PFSK-1 (cell line): Measurements from ENCODE around the gene CCL22.

Experiments
- FOXP2 ChIP-seq: optimal IDR thresholded peaks from 2 replicates; pipeline ENCODE3; 2011; ENCODE audit warnings: borderline replicate concordance, control low read depth, inconsistent platforms; ENCODE audit not compliant: insufficient read depth; ENCODE audit errors: extremely low read length, extremely low read depth
- POLR2AphosphoS5 ChIP-seq: IDR thresholded peaks from 2 replicates; pipeline ENCODE4 v1.6.1; 2012; ENCODE audit warnings: low read depth, mild to moderate bottlenecking, control low read depth, low read length, moderate library complexity
- SIN3A ChIP-seq: IDR thresholded peaks from 2 replicates; pipeline ENCODE4 v1.6.1; 2012; ENCODE audit warnings: mild to moderate bottlenecking, low read length, moderate library complexity, borderline replicate concordance; ENCODE audit not compliant: insufficient read depth
- TAF1 ChIP-seq: IDR thresholded peaks from 2 replicates; pipeline ENCODE4 v1.6.1; 2012; ENCODE audit warnings: low read length, control low read depth, borderline replicate concordance; ENCODE audit not compliant: insufficient read depth
- TF ChIP-seq, protein P1 (sequence below), 2 experiments: IDR thresholded peaks; 2 replicates each; pipeline versions ENCODE4 v1.6.1 to v1.8.0; 2011 to 2012; ENCODE audit warnings: low read depth in 2 of 2, low read length in 2 of 2, control low read depth in 1 of 2, inconsistent platforms in 1 of 2, mild to moderate bottlenecking in 1 of 2, moderate library complexity in 1 of 2; ENCODE audit not compliant: insufficient read depth in 1 of 2

The CCL22 gene

DNA sequence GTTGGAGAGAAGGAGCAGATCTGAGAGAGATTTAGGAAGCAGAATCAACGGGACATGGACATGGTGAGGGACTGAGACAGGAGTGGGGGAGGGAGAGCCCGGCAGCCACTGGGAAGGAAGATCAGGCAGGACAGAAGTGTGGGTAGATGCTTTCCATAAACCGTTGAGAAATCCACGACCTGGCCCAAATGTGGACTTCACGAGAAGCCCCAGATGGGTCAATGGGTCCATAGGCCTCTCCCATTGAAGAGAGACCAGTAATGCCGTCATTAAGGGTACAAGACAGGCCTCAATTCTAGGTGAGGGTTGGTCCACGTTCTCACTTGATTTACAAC is 530 bp upstream of the CCL22 start:
- TF ChIP-seq TAF1 (no peak), POLR2AphosphoS5 (no peak), FOXP2 (no peak), SIN3A (no peak)
- TF ChIP-seq, protein P1, sequence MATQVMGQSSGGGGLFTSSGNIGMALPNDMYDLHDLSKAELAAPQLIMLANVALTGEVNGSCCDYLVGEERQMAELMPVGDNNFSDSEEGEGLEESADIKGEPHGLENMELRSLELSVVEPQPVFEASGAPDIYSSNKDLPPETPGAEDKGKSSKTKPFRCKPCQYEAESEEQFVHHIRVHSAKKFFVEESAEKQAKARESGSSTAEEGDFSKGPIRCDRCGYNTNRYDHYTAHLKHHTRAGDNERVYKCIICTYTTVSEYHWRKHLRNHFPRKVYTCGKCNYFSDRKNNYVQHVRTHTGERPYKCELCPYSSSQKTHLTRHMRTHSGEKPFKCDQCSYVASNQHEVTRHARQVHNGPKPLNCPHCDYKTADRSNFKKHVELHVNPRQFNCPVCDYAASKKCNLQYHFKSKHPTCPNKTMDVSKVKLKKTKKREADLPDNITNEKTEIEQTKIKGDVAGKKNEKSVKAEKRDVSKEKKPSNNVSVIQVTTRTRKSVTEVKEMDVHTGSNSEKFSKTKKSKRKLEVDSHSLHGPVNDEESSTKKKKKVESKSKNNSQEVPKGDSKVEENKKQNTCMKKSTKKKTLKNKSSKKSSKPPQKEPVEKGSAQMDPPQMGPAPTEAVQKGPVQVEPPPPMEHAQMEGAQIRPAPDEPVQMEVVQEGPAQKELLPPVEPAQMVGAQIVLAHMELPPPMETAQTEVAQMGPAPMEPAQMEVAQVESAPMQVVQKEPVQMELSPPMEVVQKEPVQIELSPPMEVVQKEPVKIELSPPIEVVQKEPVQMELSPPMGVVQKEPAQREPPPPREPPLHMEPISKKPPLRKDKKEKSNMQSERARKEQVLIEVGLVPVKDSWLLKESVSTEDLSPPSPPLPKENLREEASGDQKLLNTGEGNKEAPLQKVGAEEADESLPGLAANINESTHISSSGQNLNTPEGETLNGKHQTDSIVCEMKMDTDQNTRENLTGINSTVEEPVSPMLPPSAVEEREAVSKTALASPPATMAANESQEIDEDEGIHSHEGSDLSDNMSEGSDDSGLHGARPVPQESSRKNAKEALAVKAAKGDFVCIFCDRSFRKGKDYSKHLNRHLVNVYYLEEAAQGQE (IDR thresholded peaks at IDR 0.05; ENCODE audit: insufficient read depth in 1 of 2, low read depth in 2 of 2, low read length in 2 of 2) = no peak

GRCh38 chr16:57360321-57360935 is 1.8 kb downstream of the CCL22 start:
- no peak for TF ChIP-seq SIN3A
- no peak for TF ChIP-seq FOXP2
- no peak for TF ChIP-seq TAF1
- TF ChIP-seq POLR2AphosphoS5 = no peak
- TF ChIP-seq, protein P1 (IDR thresholded peaks at IDR 0.05; ENCODE audit: insufficient read depth in 1 of 2, low read depth in 2 of 2, low read length in 2 of 2) = no peak

- TF ChIP-seq FOXP2 = no peak
- TF ChIP-seq, protein P1 (IDR thresholded peaks at IDR 0.05; ENCODE audit: insufficient read depth in 1 of 2, low read depth in 2 of 2, low read length in 2 of 2) = no peak
Measured at GRCh38 chr16:57361404-57361803, 2.8 kb downstream of the CCL22 start.

DNA sequence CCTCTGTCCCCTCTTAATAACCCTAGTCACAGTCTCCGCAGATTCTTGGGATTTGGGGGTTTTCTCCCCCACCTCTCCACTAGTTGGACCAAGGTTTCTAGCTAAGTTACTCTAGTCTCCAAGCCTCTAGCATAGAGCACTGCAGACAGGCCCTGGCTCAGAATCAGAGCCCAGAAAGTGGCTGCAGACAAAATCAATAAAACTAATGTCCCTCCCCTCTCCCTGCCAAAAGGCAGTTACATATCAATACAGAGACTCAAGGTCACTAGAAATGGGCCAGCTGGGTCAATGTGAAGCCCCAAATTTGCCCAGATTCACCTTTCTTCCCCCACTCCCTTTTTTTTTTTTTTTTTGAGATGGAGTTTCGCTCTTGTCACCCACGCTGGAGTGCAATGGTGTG is 5.6 kb downstream of the CCL22 start:
- no peak for TF ChIP-seq TAF1
- TF ChIP-seq, protein P1 (IDR thresholded peaks at IDR 0.05; ENCODE audit: insufficient read depth in 1 of 2, low read depth in 2 of 2, low read length in 2 of 2) = no peak
- no peak for TF ChIP-seq POLR2AphosphoS5
- TF ChIP-seq SIN3A = no peak
- TF ChIP-seq FOXP2 = no peak

- TF ChIP-seq SIN3A (no peak), TAF1 (no peak), POLR2AphosphoS5 (no peak), FOXP2 (no peak)
- TF ChIP-seq, protein P1 (IDR thresholded peaks at IDR 0.05; ENCODE audit: insufficient read depth in 1 of 2, low read depth in 2 of 2, low read length in 2 of 2) = no peak
Measured at GRCh38 chr16:57366544-57367040, 8.0 kb downstream of the CCL22 start.
